Activated CD8-positive, alpha-beta memory T cell treated with anti-CD3 and anti-CD28 coated beads for 1 hour (primary cell): ENCODE measurements around the gene STT3B.
"Not testable (repeated sequence)": the region's sequence is repeated elsewhere in the genome, so short reads cannot be mapped to it uniquely, and the experiment has no call there.

ENCODE experiments used
- DNase-seq, 2 donors: peaks; one replicate each; pipeline ENCODE4 v3.0.0-alpha.2; 2020; ENCODE audit warnings: low read depth in 1 of 2; ENCODE audit errors: extremely low read depth in 1 of 2

The STT3B gene

GRCh38 chr3:31532587-31533168 lies at the start of gene STT3B:
Gene STT3B, plus strand, starts transcription at chr3:31532925. Its CDS starts 74 bp downstream, at chr3:31532999.
- DNase-seq, result peak; percentile 56 to 73

- DNase-seq, result no peak
Observed at GRCh38 chr3:31483776-31484175, 48.9 kb upstream of the STT3B start.

- no peak for DNase-seq
Observed at GRCh38 chr3:31485196-31485595, 47.5 kb upstream of the STT3B start.

- DNase-seq, result no peak
Observed at GRCh38 chr3:31486865-31487533, 45.7 kb upstream of the STT3B start.

- DNase-seq, result no peak
Observed at GRCh38 chr3:31488475-31489017, 44.2 kb upstream of the STT3B start.

- no peak for DNase-seq
Observed at GRCh38 chr3:31490502-31490901, 42.2 kb upstream of the STT3B start.

- DNase-seq, result no peak
Observed at GRCh38 chr3:31491660-31492059, 41.1 kb upstream of the STT3B start.

- no peak for DNase-seq
Observed at GRCh38 chr3:31493149-31493548, 39.6 kb upstream of the STT3B start.

- DNase-seq, result no peak
Observed at GRCh38 chr3:31495971-31496665, 36.6 kb upstream of the STT3B start.

- DNase-seq, result no peak
Observed at GRCh38 chr3:31498791-31499190, 33.9 kb upstream of the STT3B start.

- DNase-seq, result no peak
Observed at GRCh38 chr3:31499281-31499680, 33.4 kb upstream of the STT3B start.

- DNase-seq, result no peak
Observed at GRCh38 chr3:31502803-31503221, 29.9 kb upstream of the STT3B start.

- no peak for DNase-seq
Observed at GRCh38 chr3:31503456-31503855, 29.3 kb upstream of the STT3B start.

- DNase-seq, result no peak
Observed at GRCh38 chr3:31504230-31504629, 28.5 kb upstream of the STT3B start.

- DNase-seq, result no peak
Observed at GRCh38 chr3:31505371-31506048, 27.2 kb upstream of the STT3B start.

- not testable (repeated sequence) for DNase-seq
Observed at GRCh38 chr3:31506515-31506914, 26.2 kb upstream of the STT3B start.

- no peak for DNase-seq
Observed at GRCh38 chr3:31508452-31509146, 24.1 kb upstream of the STT3B start.

GRCh38 chr3:31509147-31509728 lies 23.5 kb upstream of the STT3B start:
- no peak for DNase-seq

GRCh38 chr3:31514570-31514969 lies 18.2 kb upstream of the STT3B start:
- no peak for DNase-seq
